Nephron progenitor cell (in vitro differentiated cells): ENCODE results near the gene ATG7.

Source experiments
- DNase-seq: peaks from one replicate; pipeline ENCODE4 v3.0.0; 2021
- H3K27ac Mint-ChIP-seq: 2 replicates; pipeline ENCODE4 v1.8.0; 2021; ENCODE audit warnings: mild to moderate bottlenecking, moderate library complexity, mixed read lengths
- H3K27me3 Mint-ChIP-seq: 2 replicates; pipeline ENCODE4 v1.8.0; 2021; ENCODE audit warnings: mild to moderate bottlenecking, low read depth, mixed read lengths; ENCODE audit not compliant: poor library complexity
- H3K36me3 Mint-ChIP-seq: 2 replicates; pipeline ENCODE4 v1.8.0; 2021; ENCODE audit warnings: low read depth, mixed read lengths
- H3K4me1 Mint-ChIP-seq: 2 replicates; pipeline ENCODE4 v1.8.0; 2021; ENCODE audit warnings: mixed read lengths
- H3K4me3 Mint-ChIP-seq: 2 replicates; pipeline ENCODE4 v1.8.0; 2021; ENCODE audit warnings: mild to moderate bottlenecking, moderate library complexity, mixed read lengths
- H3K9me3 Mint-ChIP-seq: 2 replicates; pipeline ENCODE4 v1.8.0; 2021; ENCODE audit warnings: mild to moderate bottlenecking, moderate library complexity, mixed read lengths
- TF ChIP-seq, protein P1 (sequence below): fragments of 200-600 bp; sonication (generic); IDR thresholded peaks from 2 replicates; pipeline ENCODE4 v1.5.0; 2021; ENCODE audit warnings: antibody characterized with exemption

Gene ATG7

DNA sequence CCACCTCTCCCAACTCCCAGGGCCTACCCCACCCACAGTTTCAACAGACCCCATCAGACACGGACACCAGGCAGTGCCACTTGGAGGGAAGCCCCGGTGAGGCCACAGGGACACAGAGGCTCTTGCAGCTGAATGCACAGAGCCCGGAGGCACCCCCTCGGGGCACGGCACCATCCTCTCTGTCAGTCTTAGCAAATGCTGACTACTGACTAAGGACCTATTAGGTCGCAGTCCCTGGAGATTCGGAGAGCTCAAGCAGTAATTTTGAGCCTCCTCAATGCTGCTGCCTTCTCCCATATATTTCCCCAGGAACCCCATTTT, 291.6 kb downstream of the ATG7 start:
- H3K27me3 Mint-ChIP-seq: no peaks in the 10 kb centered on the region
- TF ChIP-seq, protein P1, sequence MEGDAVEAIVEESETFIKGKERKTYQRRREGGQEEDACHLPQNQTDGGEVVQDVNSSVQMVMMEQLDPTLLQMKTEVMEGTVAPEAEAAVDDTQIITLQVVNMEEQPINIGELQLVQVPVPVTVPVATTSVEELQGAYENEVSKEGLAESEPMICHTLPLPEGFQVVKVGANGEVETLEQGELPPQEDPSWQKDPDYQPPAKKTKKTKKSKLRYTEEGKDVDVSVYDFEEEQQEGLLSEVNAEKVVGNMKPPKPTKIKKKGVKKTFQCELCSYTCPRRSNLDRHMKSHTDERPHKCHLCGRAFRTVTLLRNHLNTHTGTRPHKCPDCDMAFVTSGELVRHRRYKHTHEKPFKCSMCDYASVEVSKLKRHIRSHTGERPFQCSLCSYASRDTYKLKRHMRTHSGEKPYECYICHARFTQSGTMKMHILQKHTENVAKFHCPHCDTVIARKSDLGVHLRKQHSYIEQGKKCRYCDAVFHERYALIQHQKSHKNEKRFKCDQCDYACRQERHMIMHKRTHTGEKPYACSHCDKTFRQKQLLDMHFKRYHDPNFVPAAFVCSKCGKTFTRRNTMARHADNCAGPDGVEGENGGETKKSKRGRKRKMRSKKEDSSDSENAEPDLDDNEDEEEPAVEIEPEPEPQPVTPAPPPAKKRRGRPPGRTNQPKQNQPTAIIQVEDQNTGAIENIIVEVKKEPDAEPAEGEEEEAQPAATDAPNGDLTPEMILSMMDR: no peak
- no peak overlapping the region for H3K4me3 Mint-ChIP-seq
- peak overlapping the region; percentile 93 for H3K27ac Mint-ChIP-seq
- no peaks in the 10 kb centered on the region for H3K9me3 Mint-ChIP-seq
- no peak for DNase-seq
- H3K4me1 Mint-ChIP-seq: peaks cover 63% of the 10 kb centered on the region
- peaks cover 62% of the 10 kb centered on the region for H3K36me3 Mint-ChIP-seq

DNA sequence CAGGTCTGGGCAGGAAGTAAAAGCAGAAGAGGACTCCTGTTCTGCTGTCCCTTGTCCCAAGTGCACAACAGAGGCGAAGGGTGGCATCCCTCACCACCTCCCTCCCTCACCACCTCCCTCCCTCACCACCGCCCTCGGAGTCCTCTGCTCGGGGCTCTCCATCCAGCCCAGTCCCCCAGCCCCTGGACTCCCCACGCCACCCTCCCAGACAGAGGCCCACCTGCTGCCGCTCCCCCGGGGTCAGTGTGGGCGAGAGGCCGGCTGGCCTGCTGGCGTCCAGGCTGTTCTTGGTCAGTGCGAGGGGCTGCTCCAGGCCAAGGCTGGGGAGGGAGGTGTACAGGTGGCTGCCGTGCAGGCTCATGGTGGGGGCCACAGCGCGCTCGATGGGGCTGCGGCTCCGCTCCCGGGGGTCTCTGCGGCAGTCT, 292.4 kb downstream of the ATG7 start:
- H3K27ac Mint-ChIP-seq: no peak overlapping the region
- TF ChIP-seq, protein P1: no peak
- H3K4me3 Mint-ChIP-seq: no peak overlapping the region
- no peak for DNase-seq
- peaks cover 64% of the 10 kb centered on the region for H3K4me1 Mint-ChIP-seq
- H3K9me3 Mint-ChIP-seq: no peaks in the 10 kb centered on the region
- H3K27me3 Mint-ChIP-seq: no peaks in the 10 kb centered on the region
- peaks cover 60% of the 10 kb centered on the region for H3K36me3 Mint-ChIP-seq

DNA sequence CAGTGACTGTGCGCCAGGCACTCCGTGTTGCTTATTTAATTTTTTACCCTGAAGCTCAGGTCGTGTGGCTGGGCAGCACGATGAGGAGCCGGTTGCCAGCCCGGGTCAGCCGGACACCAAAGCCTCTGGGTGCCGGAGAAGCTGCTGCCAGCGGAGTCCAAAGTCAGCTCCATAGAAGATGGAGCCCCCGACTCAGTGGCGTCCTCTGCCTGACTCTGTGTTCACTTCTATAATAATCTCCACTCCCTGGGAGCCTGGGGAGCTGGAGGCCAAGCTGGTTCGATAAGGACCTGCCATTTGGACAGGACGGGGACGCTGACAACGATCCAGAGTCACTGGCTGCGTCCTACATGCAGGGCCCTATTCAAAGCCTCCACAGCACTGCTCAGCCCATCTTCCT, 292.9 kb downstream of the ATG7 start:
- Mint-ChIP-seq H3K4me1 (peaks cover 62% of the 10 kb centered on the region), H3K36me3 (peaks cover 56% of the 10 kb centered on the region), H3K27me3 (no peaks in the 10 kb centered on the region), H3K27ac (peak overlapping the region; percentile 86), H3K4me3 (no peak overlapping the region), H3K9me3 (no peaks in the 10 kb centered on the region)
- TF ChIP-seq, protein P1: no peak
- DNase-seq: no peak

DNA sequence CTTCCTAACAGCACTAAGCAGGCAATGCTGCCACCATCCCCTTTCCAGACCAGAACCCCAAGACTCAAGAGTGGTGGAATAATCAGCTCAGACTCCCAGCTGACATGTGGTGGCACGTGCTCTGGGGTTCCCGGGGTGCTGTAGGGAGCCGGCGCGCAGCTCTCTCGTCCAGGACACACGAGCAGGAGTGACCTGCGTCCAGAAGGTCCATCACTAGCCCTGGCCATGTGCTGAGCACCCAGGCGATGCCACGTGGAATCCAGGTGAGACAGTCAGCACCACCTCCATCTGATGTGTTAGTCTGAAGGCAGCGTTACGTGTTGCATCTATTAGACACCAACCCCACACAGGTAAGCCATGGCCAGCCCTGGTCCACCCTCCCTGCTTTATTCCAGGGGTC, 293.3 kb downstream of the ATG7 start:
- H3K9me3 Mint-ChIP-seq: no peaks in the 10 kb centered on the region
- TF ChIP-seq, protein P1: no peak
- DNase-seq: no peak
- H3K36me3 Mint-ChIP-seq: peaks cover 56% of the 10 kb centered on the region
- H3K27me3 Mint-ChIP-seq: no peaks in the 10 kb centered on the region
- no peak overlapping the region for H3K4me3 Mint-ChIP-seq
- H3K4me1 Mint-ChIP-seq: peaks cover 62% of the 10 kb centered on the region
- H3K27ac Mint-ChIP-seq: peak overlapping the region; percentile 86

DNA sequence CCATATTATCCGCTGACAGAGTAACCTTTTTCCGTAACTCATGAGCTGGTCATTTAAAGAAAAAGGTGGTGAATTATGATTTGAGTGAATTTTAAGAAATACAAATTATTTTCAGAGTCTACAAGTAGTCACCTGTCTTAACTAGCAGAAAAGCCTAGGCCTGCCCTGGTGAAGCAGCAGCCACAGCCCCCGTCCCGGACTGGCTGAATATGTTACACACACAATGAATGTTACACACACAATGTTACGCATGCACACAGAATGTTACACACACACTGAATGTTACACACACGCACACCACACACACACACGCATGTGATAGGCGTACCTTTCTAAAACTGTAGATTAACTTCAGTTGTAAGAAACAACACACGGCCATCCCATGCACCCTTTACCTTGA, 293.7 kb downstream of the ATG7 start:
- H3K9me3 Mint-ChIP-seq: no peaks in the 10 kb centered on the region
- DNase-seq: no peak
- no peak overlapping the region for H3K4me3 Mint-ChIP-seq
- peak overlapping the region; percentile 83 for H3K27ac Mint-ChIP-seq
- peaks cover 62% of the 10 kb centered on the region for H3K4me1 Mint-ChIP-seq
- peaks cover 56% of the 10 kb centered on the region for H3K36me3 Mint-ChIP-seq
- TF ChIP-seq, protein P1: no peak
- H3K27me3 Mint-ChIP-seq: no peaks in the 10 kb centered on the region

DNA sequence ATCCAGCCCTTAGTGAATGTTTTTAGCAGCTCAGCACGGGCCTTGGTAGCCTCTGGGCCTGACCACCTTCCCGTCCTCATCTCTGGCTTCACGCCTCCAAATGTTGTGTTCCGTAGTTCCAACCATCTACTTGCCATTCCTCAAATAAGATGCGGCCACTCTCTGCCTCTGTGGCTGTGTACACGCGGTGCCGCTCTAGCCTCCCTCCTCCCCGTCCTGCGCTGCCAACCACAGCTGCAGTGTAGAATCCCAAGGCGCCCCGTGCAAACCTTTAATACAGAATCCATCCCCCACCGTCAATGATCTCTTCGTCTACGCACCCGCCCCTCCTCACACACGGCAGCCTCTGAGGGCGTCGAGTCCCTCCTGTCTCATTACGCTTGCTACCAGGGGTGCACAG, 294.3 kb downstream of the ATG7 start:
- Mint-ChIP-seq H3K36me3 (peaks cover 56% of the 10 kb centered on the region), H3K27ac (peak overlapping the region; percentile 83), H3K4me1 (peaks cover 60% of the 10 kb centered on the region), H3K9me3 (no peaks in the 10 kb centered on the region), H3K27me3 (no peaks in the 10 kb centered on the region), H3K4me3 (no peak overlapping the region)
- TF ChIP-seq, protein P1: no peak
- DNase-seq: no peak
